ENCODE results near the gene CACNA1C.
A peak's percentile ranks its signal among the peaks of the same experiment; 100 is the strongest.

The CACNA1C gene

DNA sequence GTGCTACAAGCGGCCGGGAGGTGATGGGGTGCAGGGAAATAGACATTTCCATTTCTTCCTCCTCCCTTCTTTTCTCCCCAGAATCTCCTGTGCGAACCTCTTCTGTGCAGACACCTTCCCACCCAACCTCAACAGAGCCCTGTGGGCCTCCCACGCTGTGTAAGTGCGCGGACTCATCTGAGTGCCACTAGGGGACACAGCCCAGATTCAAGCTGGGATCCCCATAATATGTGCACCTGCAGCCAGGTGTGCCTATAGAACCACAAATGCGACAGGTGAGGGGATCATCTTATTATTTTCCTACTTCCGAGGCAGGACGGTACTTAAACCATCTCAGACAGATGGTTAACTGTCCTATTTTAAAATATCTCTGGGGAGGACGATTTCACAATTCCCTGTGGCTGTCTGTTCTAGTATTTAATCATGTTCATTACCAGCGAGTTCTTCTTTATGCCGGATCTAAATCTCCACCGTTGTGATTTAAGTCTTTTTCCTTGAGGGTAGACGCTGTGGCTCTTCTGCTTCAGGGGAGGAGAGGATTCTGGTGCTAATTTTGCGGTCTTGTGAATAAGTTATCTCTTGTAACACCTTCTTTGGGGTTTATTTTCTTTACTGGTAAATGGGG, 17.2 kb upstream of the CACNA1C start:
- DNase-seq, result no peak

DNA sequence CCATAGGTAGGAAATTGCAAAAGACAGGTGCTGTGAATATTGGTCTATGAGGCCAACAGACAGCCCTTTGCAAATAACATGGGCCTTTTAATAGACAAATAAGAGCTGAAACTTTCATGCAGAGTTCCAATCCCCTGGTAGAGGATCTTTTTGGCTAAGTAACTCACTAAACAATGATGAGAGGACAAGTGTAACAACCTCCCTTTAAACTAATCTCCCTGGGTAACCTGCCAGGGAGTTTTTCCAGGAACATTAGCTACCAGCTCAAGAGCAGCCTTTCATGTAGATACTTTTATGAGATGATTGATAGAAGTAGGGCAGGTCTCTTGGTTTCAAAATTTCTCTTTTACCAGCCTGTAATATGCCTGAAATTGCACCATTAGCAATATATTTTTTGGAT, 13.8 kb upstream of the CACNA1C start:
- DNase-seq, result no peak

DNA sequence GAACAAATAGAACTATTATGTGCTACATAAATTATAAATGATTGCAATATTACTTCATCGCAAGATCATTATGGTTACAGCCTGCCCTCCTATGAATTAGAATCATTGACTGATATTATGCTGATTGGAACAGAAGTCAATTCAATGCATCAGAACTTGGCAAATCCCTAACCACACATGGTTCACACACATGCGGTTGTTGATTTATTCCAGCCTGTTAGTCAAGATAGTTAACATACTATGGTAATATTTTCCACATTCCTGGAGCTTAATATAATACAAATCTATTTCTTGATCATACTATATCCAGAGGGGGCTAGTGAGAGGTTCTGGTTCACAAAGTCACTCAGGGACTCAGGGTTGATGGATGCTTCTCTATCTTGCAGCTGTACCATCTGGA, 9.7 kb upstream of the CACNA1C start:
- DNase-seq, result no peak

DNA sequence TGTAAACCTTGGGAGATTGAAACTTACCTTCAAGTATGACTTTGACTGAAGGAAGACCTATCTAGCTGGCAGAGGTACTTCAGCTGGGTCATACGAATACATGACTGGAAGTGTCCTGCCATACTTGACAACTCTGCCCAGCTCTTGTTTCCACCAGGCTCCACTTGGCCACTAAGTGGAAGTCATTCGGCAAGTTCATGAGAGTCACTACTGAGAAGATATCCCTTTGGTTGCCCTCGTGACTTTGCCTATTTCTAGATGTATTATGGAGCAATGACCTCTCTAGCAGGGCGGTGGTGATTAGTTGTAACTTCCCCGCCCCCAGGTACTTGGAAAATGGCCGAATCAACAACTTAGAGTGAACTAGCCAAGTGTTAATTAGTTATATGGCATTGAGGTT, 8.6 kb upstream of the CACNA1C start:
- DNase-seq, result no peak

DNA sequence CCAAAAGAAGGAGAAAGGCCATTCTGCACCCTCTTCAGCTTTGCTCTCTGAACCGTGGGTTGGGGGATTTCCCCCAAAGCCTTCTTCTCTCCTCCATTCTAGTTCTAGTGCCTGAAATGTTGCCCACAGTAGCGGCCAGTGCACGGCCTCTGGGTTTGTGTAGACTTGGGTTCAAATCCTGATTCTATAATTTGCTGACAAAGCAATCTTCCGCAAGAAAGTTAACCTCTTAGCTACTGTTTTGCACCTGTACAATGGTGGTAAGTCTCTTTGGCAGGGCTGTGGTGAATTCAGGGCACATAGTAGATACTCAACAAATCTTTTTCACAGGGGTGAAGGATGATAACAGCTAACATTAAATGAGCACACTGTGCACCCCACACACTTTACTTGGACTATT, 5.8 kb upstream of the CACNA1C start:
- DNase-seq, result no peak

DNA sequence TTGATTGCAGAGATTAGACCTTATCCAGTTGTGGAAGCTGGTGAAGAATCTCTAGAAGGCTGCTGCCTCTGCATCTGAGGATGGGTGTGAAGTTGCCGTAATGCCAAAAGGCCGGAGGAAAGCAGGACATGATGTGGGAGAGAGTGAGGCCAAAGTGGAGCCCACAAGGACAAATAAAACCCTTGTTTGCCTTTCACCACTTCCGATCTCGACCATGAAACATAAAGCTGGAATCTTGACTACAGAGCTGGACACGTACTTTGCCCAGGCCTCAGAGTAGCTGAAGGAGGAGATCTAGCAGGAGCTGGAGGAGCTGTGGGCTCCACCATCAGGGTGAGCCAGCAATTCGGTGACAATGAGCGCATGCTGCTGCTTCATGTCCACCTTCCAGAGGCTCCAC, 5.0 kb upstream of the CACNA1C start:
- DNase-seq, result no peak

DNA sequence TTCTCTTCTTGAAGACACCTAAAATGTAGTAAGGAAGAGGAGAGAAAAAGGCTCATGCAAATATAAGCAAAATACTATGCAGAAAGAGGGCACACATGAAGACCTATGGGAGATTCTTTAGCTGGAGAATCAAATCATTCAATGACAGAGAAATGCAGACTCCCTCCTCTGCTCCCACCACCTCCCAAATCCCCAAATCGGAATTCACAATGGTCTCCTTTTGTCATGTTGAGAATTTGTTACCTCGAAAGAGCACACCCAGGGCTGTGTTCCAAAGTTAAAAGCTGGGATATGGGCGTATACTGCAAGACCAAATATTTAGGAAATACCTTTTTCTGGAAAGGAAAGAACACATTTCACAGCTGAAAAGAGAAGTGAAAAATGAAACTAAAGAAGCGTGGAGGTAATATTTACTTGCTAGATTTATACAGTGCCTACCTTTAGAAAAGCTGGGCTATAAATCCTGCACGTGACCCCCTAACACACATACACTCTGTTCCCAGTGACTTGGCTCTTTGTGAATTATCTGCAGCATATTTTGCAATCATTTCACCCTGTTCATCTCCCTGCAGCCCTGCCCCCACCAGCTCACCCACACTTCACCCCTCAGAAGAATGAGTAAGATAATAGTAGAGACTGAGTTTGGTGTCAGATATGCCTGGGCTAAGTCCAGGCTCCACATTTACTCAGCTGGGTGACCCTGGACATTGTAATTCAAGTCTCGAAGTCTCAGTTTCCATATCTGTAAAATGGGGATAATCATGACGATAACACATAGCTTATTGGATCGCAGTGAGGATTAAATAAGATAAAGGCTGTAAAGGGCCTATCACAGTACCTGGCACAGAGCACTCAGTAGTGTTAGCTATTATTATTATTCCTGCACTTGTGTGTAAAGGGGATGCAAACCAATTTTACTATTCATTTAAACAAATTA, 2.9 kb upstream of the CACNA1C start:
- DNase-seq, result peak; percentile 69

DNA sequence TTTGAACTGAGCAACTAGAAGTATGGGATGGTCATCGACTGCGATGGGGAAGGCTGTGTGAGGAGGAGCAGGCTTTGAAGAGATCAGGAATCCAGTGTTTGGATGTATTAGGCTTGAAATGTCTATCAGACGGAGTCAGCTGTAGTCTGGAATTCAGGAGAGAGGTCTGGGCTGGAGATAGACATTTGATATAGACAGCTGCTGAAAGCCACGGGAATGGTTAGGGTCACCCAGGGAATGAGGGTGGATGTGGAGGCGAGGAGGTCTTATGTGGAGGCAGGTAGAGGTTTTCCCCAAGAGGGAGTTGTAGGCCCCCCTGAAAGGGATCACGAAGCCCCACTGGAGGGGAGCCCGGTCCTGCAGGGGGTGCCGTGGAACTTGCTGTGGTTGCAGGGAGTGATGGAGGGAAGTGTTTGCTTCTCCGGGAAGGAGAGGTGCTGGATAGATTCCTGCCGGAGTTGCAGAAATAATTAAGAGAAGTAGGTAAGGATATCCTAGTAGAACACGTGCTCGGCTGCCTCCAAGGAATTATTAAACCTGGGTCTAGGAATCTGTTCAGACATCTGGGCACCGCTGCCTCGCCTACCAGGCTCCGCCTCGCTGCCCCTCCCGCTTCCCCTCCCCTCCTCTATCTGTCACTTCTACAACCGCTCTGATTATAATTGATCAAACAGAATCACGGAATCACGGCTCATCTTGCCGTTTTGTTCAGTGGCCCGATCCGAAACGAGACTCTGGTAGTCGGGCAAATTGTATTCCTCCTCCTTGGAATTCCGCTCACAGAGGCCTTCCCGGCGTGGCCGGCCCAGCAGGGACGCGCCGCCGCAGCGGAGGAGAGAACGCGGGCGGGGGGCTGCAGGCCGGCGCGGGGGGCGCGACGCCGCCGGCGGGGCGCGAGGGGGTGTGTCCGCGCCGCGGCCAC, 826 bp upstream of the CACNA1C start:
- DNase-seq, result no peak

DNA sequence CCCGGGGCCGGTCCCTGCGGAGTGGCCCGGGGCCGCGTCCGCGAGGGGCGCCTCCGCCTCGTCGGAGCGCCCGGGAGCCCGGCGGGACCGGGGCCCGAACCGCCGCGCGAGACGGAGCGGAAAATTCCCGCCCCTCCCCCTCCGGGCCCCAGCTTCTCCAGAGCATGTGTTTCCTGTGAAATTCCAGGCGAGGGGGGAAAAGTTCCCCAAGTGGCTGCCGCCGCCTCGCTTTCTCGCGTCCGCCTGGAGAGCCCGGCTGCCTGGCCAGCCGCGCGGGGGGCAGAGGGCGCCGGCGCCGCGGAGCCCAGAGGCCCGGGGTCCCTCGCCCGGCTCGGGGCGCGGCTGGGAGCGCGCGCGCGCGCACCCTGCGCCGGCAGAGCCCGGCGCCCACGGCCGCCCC, 904 bp downstream of the CACNA1C start:
- peak; percentile 51 for DNase-seq

DNA sequence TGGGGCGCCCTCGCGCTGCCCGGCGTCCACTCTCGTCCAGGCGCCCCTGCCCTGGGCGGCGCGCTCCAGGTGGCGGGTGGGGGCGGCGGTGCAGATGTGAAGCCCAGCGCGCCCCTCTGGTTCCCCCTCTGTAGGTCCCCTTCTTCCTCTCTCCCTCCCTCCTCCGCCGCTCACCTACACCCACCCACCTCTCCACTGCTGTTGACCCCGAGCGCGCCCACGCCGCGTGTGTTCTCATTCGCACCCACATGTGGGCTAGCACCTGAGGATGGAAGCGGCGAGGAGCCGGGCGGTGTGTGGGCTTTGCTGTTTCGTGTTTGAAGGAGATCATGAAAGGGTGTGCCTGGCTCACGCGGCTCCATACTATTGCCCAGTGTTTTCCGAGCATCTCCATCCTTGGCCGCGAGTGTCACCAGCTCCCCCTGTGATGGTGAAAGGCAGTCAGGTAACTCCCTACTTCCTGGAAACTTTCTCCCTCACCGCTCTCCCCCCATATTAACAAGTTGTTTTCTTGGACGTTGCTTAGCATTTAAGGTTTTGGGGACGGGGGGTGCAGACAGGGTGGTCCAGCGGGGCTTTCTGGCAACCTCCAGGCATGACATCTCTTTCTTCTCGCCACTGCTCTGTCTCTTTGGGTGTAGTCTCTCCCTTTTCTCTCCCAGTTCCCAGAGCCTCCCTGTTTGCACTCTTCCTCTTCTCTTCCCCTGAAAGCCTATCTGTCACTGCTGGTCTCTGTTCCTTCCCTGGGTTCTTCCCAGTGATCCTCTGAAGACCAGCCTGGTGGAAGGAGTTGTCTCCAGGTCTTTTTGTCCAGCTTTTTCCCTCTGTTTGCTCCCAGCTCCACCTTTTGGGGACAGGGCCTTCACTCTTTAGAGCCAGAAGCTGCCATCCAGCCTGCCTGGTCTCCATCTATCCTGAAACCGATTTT, 1.6 kb downstream of the CACNA1C start:
- no peak for DNase-seq

DNA sequence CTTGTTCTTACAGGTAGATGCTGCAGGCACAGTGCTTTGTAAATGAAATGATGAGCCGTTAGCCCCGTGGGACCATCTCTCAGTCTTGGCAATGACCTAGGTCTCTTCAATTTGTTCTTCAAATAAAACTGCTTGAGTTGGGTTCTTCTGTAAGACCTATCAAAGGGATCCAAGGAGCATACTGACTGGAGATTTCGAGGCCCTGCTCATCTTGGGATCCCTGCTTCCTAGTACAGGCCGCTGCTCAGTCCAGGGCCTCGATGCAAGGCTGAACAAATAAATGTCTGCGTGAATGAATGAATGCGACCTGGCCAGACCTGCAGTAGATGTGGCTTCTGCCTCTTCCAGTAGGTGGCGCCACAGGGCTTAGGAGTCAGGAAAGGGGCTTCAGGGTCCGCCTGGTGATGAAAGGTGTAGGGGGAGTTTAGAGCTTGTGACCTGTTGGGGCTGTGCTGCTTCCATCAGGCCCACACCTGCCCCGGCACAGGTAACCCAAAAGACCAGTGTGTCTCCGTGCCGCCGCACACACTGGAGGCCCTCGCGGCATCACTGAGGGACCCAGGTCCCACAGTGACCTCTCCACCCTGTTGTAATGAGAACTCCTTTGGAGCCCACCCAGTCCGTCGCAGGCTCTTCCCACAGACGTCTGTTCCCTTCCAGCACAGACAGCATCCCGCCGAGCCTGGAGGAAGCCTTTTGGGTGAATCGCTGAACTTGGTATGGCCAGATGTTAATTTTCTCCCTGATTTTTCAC, 4.4 kb downstream of the CACNA1C start:
- DNase-seq, result peak; percentile 68

DNA sequence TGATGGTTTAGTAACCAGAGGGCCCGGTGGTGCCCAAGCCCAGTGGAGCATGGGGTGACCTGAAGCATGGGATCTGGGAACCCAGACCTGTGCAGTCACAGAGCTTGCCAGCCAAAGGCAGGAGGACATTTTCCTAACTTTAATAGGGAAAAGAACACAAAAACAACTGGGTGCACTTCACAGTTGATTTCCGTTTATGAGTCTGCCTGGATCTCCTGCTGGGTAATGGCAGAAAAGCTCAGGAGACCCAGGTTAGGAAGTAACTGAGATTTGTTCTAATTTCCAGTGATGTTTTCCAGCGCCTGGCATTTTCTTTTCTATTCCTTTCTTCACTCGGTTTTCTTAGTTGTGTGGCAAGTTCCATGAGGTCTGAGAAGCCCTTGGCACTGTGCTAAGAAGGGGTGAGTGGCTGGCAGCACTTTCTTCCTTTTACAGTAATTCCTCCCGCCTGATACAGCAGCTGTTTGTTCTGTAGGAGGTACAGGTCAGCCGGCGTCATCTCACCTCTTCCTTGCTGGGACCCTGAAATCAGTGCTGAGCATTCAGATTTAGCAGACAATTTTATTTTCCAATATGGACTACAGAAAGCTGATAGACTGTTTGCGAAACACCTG, 5.1 kb downstream of the CACNA1C start:
- DNase-seq, result no peak

DNA sequence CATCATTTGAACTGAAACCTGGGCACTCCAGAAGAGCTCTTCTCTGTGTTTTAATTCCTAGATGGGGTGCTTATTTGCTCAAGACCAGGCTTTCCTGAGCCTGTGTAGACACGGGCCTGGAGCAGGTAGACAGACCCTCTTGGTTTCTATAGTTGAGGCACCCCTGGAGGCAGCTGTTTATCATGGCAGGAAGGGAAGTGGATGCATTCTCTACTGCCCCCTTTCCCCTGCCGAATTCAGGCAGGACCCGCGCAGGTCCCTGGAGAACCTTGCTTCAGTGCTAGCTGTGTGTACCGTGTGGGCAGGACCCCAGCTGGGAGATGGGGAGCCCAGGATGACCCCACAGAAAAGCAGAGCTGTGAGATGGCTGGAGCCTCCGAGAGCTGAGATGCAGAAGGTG, 6.0 kb downstream of the CACNA1C start:
- no peak for DNase-seq

DNA sequence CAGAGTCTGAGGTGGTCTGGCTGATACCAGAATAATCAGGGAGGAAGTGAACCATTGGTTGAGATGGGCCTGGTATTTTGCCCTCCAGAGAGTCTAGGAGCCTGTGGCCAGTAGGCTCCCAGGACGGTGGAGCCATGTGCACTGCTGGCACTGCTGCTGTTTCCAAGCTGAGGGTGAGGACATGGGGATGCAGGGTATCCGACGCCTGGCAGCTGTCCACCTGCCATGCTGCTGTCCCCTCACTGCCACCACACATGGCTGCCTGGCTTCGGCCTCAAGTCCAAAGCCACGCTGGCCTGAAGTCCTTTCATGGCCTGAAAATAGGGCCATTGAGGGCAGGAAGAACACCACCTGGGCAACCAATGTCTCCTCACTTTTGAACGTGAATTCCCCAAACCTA, 8.6 kb downstream of the CACNA1C start:
- no peak for DNase-seq

DNA sequence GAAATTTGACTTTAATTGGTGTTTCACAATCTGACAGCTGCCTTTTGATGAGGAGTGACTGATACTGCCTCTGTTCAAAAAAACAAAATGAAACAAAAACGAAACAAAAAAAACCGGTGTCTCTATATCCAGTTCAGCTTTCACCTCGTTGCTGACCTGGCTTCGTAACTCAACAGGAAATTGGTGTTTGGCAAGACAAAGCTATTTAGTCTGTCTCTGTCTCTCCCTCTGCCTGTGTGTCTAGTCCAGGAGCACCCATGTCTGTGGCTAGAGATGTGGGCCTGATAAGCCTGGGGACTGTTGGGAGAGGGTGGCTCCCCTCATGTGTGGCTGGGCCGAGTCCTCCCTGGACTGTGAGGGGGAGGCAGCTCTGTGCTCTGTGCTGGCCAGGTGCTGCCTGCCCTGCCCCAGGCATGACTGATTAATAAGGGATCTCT, 11.3 kb downstream of the CACNA1C start:
- DNase-seq, result no peak

DNA sequence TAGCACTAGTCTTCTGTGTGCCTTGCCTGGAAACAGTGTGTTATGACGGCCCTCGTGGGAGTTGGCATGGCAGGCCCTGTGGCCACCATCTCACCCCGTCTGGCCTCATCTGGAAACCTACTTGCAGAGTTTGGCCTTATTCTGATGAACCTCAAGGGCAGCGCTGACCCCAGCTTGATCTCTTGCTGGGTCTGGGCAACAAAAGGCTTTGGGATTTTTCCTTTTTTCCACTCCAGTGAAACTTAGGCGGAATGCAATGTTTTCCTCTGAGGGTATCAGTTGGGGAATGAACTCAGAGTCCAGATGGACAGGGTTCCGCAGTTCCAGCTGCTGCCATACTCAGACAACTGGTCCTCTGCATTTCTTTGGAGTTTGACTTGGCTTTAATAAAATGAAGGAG, 15.9 kb downstream of the CACNA1C start:
- no peak for DNase-seq

DNA sequence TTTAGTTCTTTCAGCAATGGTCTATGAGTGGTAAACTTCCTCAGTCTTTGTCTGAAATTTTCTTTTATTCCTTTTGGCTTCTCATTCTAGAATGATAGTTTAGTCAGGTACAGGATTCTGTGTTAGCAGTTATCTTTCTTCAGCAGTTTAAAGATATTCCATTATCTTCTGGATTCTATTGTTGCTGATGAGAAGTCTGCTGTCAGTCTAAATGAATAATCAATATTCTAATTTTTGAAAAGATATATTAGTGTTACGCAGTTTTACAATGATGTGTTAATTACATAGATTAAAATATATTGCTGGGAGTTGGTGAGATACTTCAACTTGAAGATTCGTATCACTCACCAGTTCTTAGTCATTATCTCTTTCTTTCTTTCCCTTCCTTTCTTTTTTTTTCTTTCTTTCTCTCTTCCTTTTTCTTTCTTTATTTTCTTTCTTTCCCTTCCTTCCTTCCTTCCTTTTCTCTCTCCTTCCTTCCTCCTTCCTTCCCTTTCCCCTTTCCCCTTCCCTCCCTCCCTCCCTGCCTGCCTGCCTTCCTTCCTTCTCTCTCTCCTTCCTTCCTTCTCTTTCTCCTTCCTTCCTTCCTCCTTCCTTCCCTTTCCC, 17.8 kb downstream of the CACNA1C start:
- DNase-seq, result no peak

DNA sequence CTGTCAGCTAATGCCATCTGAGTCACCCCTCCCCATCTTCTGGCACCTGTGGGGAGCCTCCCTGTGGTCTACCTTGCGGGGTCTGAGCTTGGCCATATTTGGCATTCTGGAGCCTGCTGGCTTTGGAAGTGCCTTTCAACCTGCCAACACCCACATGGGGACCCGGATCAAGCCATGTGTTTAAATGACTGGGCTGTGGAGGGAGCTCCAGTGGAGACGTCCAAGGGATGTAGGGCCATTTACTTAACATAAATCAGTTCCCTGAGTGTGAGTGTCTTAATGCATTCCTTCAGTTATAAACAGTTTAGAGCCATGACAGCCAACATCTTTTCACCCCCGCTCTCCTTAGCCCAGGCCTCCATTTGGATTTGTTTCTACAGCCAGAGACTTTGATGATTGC, 22.0 kb downstream of the CACNA1C start:
- DNase-seq, result no peak

DNA sequence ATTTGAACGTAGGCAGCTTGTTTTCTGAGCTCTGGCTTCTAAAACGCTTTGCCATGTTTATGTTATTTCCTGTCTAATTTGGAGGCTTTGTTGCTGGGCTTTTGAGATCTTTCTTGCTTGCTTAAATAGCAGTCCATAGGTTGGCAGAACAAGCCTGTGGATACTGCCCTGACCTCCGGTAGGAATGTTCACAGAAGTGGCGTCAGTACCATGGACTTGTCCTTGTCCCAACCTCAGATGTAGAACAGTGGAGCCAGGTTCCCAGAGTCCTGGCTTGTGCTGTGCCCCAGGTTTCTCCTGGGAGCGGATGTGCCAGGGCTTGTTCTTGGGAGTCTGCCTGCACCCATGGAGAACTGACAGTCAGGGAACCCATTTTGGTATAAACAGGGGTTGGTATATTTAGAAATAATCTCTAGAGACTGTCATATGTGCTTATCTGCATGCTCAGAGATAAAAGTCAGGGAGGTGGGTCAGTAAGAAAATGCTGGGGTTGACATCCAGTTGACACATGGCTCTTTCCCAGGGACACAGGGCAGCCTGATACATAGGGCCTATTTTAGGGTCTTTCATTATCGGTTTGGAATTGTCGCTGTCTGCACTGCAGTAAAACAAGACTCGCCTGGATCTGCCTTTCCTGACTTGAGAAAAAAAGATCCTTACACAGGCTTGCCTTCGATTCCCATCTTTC, 22.9 kb downstream of the CACNA1C start:
- no peak for DNase-seq

DNA sequence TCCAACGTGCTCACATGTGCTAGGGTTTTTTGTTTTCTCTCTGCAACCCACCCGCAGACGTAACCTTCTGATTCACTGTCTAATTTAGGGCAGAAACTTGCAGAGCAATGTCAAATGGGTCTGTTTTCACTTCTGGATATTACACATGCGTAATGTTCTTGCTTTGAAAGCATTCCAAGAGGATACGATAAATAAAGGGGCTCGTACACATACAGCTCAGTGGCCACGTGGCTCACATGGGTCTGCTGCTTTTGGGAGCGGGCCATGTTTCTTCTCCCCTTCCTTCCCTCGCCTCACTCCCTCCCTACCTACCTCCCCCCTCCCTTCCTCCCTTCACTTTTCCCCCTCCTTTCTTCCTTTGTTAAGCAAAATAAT, 23.4 kb downstream of the CACNA1C start:
- DNase-seq, result peak; percentile 90
